PC-3 (cell line): Measurements from ENCODE around the gene IGFBP2. TPM values are rescaled to one million over a fixed set of nuclear protein-coding genes. Genes with fewer than 3 reads are reported as not detected.

ENCODE experiments used
- ATAC-seq: fragments of 200-7000 bp; cut with Tn5 transposase; 2 replicates; pipeline ENCODE4 v1.9.1; 2020; ENCODE audit warnings: mild to moderate bottlenecking, moderate library complexity
- BruUV-seq: library from RNA; stranded (reverse); fragments of 400-500 nt; replicated peaks from 2 replicates; lab custom pipeline; 2021; lab: Mats Ljungman, UMichigan
- CTCF ChIA-PET: fragments of 300-600 bp; sonication (Branson Sonifier 250); formaldehyde crosslinking; loops from one replicate; lab custom pipeline; 2022; ENCODE audit warnings: antibody characterized with exemption; lab: Charles Lee
- POLR2A ChIA-PET: fragments of 300-600 bp; sonication (Branson Sonifier 250); formaldehyde crosslinking; loops from one replicate; lab custom pipeline; 2022; ENCODE audit warnings: antibody characterized with exemption; ENCODE audit not compliant: unreplicated experiment; lab: Charles Lee
- DNase-seq: peaks from one replicate; pipeline ENCODE4 v3.0.0-alpha.2; 2015
- H2AFZ ChIP-seq: fragments of 300-600 bp; sonication (generic); 2 replicates; pipeline ENCODE4 v1.6.0; 2016; ENCODE audit warnings: antibody characterized with exemption, low read length
- H3F3A ChIP-seq: fragments of 300-600 bp; sonication (generic); one replicate; pipeline ENCODE4 v1.6.0; 2017; ENCODE audit warnings: antibody characterized with exemption, low read length, control low read depth, mild to moderate bottlenecking; ENCODE audit not compliant: unreplicated experiment
- H3K27ac ChIP-seq: fragments of 300-600 bp; sonication (generic); 2 replicates; pipeline ENCODE4 v1.5.1; 2016; ENCODE audit warnings: mild to moderate bottlenecking, low read length
- H3K27me3 ChIP-seq: fragments of 300-600 bp; sonication (generic); 2 replicates; pipeline ENCODE4 v1.6.1; 2016; ENCODE audit warnings: low read length, mixed read lengths
- H3K36me3 ChIP-seq: fragments of 300-600 bp; sonication (generic); 2 replicates; pipeline ENCODE4 v1.6.1; 2016; ENCODE audit warnings: low read depth, mixed run types, low read length, mixed read lengths
- H3K4me1 ChIP-seq: fragments of 300-600 bp; sonication (generic); 2 replicates; pipeline ENCODE4 v1.5.1; 2016; ENCODE audit warnings: low read length; ENCODE audit not compliant: insufficient read depth
- H3K4me2 ChIP-seq: fragments of 300-600 bp; sonication (generic); 2 replicates; pipeline ENCODE4 v1.6.0; 2016; ENCODE audit warnings: low read length
- H3K4me3 ChIP-seq: fragments of 300-600 bp; sonication (generic); 2 replicates; pipeline ENCODE4 v1.5.1; 2016; ENCODE audit warnings: mild to moderate bottlenecking, low read length, mixed read lengths
- H3K79me2 ChIP-seq: fragments of 300-600 bp; sonication (generic); 2 replicates; pipeline ENCODE4 v1.6.1; 2017; ENCODE audit warnings: low read length, mixed read lengths
- H3K9ac ChIP-seq: fragments of 300-600 bp; sonication (generic); 2 replicates; pipeline ENCODE4 v1.6.0; 2016; ENCODE audit warnings: mild to moderate bottlenecking, low read length
- H3K9me2 ChIP-seq: fragments of 300-600 bp; sonication (generic); replicated peaks from 2 replicates; pipeline ENCODE4 v1.6.1; 2016; ENCODE audit warnings: mixed run types, low read length, mixed read lengths
- H3K9me3 ChIP-seq: fragments of 300-600 bp; sonication (generic); 2 replicates; pipeline ENCODE4 v1.6.1; 2016; ENCODE audit warnings: low read length, mixed read lengths
- H4K20me1 ChIP-seq: fragments of 300-600 bp; sonication (generic); 2 replicates; pipeline ENCODE4 v1.6.1; 2016; ENCODE audit warnings: low read length, mixed read lengths
- CTCF ChIP-seq: fragments of 300-600 bp; sonication (generic); conservative IDR thresholded peaks from 2 replicates; pipeline ENCODE4 v1.5.1; 2017; ENCODE audit warnings: antibody characterized with exemption, low read depth, mild to moderate bottlenecking, low read length
- EZH2 ChIP-seq: fragments of 300-600 bp; sonication (generic); IDR thresholded peaks from one replicate; pipeline ENCODE4 v1.6.1; 2017; ENCODE audit warnings: antibody characterized with exemption, mild to moderate bottlenecking, low read length; ENCODE audit not compliant: unreplicated experiment
- EZH2phosphoT487 ChIP-seq: fragments of 300-600 bp; sonication (generic); IDR thresholded peaks from 2 replicates; pipeline ENCODE4 v1.6.1; 2018; ENCODE audit warnings: mild to moderate bottlenecking, antibody characterized with exemption, low read length, borderline replicate concordance
- intact Hi-C: fragments of 100-400 bp; cut with micrococcal nuclease; formaldehyde crosslinking; loops from 2 replicates; pipeline ENCODE4 v1.9.0; 2023
- total RNA-seq: library from RNA; depleted of rRNA; stranded (reverse); fragments of >200 nt; gene quantifications from 2 replicates; pipeline ENCODE4 v1.2.3, GENCODE V29; 2014

The IGFBP2 gene
- total RNA-seq, 1 experiment from 2014 or later, result 174 TPM

GRCh38 chr2:216634370-216635148 lies 1.3 kb downstream of the IGFBP2 start:
- Histone ChIP-seq H4K20me1 (no peaks in the 10 kb centered on the region), H3K9me2 (no peaks in the 10 kb centered on the region), H3F3A (no peaks in the 10 kb centered on the region), H2AFZ (peak overlapping the region; percentile 96), H3K27me3 (peaks cover 9% of the 10 kb centered on the region), H3K4me2 (peak overlapping the region; percentile 99), H3K27ac (no peak overlapping the region), H3K79me2 (peaks cover 28% of the 10 kb centered on the region), H3K36me3 (no peaks in the 10 kb centered on the region), H3K9ac (peak overlapping the region; percentile 65), H3K4me1 (peaks cover 32% of the 10 kb centered on the region), H3K4me3 (peak overlapping the region; percentile 95), H3K9me3 (no peaks in the 10 kb centered on the region)
- ChIA-PET POLR2A (no interaction called here), CTCF (interaction anchor here (0.7 kb wide), 1 partner anchor 51 kb away, joined by 7 read pairs; no protein-coding TSS in a partner anchor)
- intact Hi-C loops, result no loop called here
- DNase-seq (no peak), ATAC-seq (no peak)
- TF ChIP-seq EZH2 (no peak), CTCF (no peak), EZH2phosphoT487 (no peak)
- no TSS peak for BruUV-seq

GRCh38 chr2:216635171-216635570 lies 2.0 kb downstream of the IGFBP2 start:
- Histone ChIP-seq H3K4me1 (peaks cover 32% of the 10 kb centered on the region), H3K79me2 (peaks cover 28% of the 10 kb centered on the region), H3K36me3 (no peaks in the 10 kb centered on the region), H3K27ac (no peak overlapping the region), H3K27me3 (peaks cover 9% of the 10 kb centered on the region), H3K4me3 (peak overlapping the region; percentile 95; the same call in 1 of the 2 replicates), H3K9ac (no peak overlapping the region), H3F3A (no peaks in the 10 kb centered on the region), H4K20me1 (no peaks in the 10 kb centered on the region), H3K9me3 (no peaks in the 10 kb centered on the region), H3K4me2 (peak overlapping the region; percentile 99), H3K9me2 (no peaks in the 10 kb centered on the region), H2AFZ (no peak overlapping the region)
- no TSS peak for BruUV-seq
- intact Hi-C loops, result no loop called here
- DNase-seq (no peak), ATAC-seq (no peak)
- ChIA-PET CTCF (interaction anchor here (0.7 kb wide), 1 partner anchor 52 kb away, joined by 7 read pairs; no protein-coding TSS in a partner anchor), POLR2A (no interaction called here)
- TF ChIP-seq EZH2 (no peak), EZH2phosphoT487 (no peak), CTCF (no peak)
